ENCODE measurements around the gene ANK2.

ANK2 gene

DNA sequence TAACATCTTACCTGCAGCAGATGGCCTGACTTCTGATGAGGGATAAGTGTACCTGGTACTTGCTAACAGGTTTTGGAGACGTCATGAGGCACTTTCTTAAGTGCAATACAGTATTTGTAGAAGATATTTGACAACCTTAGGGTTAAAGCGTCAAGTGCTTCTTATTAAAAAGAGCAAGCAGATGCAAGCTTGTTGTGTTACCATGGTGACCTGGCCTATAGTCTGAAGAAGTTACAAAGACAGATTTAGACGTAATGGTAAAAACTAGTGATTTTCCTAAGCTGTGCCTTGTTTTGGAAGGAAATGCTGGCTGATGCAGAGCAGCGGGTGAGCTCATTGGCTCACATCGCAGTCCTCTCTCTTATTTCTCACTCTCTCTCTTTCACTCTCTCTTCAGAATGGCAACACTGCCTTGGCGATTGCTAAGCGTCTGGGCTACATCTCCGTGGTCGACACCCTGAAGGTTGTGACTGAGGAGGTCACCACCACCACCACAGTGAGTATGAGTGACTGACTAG is 243.6 kb downstream of the ANK2 start:
- DNase-seq, result no peak

DNA sequence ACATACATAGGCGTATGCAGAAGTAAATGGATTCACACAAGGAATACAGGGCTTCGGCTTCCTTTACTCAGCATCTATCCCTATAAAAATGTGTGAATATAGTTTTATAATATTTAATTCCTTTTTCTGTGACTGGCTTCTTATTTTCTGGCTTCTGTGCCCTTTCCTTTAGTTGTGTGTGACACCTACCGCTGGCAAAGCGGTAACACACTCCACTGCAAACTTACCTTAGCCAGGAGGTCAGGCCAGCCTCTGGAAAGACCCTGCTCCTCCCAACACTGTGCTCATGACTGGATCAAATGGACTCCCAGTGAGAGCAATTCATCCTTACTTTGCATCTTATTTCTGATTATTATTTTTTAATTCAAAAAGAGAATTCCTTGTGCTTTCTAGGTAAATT is 244.2 kb downstream of the ANK2 start:
- no peak for DNase-seq

DNA sequence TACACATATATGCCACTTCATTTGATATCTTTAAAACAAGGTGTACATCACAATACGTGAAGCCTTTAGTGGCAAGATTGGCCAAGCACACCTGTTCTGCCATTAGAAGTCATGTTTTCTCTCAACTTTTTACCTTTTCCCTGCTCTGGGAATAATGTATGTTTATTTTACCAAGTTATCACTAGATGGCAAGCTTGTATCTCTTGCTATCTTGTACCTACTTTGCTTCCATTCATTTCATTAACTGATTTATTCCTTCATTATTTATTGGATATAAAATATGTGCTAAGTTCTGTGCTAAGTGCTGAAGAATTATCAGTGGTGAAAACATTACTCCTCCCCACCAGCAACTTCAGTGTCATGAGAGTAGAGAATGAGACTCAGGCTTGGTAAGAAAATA is 245.5 kb downstream of the ANK2 start:
- DNase-seq, result no peak

DNA sequence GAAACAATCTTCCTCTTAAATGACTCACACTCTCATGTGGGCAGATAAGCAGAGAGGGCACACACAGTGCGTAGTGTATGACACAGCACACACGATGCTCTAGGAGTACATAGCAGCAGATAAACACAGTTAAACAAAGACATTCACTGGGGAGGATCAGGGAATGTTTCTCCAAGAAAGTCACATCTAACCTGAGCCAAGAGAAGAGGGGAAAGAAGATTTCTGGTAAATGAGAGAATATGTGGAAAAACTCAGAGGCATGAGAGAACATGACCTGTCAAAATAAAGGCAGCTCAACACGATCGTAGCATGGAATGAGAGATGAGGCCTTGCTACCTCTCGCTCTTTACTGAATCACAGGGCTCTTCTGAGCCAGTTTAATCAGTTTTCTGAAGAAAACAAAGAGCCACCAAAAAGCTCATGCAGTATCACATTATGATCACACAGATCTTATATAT is 251.0 kb downstream of the ANK2 start:
- no peak for DNase-seq

DNA sequence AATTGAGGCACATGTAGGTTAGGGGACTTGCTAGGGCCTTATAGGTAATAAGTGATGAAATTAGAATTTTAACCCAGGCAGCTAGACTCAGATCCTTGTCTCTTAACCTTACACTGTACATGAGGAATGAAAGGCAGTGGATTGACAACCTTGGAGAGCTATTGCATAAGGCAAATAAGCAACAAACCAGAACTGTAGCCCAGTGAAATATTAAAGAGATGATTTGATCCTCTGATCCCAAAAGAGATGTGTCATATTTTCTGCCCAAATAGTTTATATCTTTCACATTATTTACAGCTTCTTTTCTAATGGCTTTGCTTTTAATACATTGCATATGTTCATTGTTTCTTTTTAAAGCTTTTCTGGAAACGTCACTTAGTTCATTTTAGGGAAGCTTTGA is 252.6 kb downstream of the ANK2 start:
- no peak for DNase-seq

DNA sequence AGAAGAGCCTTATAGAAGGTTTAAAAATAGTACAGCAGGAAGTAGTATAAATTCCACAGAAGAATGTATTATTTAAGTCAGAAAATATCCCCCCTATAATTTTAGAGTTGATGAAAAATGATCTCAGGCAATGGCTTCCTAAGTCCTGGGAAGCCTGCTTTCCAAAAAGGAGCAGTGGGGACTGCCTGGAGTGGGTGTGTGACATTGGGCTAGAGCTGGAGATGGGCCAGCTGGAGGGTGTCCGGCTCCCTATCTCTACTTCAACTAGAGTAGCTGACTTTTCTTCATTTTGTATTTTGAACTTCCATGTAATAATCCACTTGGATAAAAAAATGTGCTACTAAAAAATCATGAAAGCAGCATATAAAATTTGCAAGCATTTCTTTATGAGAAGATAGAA is 253.9 kb downstream of the ANK2 start:
- DNase-seq, result no peak

DNA sequence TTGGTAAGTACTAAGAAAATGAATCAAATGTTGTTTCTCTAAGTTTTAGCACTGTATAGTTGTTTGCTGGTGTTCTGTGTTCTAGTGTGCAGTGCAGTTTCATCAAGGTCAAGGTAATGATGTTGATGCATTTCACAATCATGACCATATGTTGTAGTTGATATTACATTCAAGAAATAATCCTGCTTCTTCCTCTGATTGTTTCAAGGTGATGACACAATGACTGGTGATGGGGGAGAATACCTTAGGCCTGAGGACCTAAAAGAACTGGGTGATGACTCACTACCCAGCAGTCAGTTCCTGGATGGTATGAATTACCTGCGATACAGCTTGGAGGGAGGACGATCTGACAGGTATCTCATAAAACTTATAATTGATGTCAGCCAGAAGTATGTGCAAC is 261.6 kb downstream of the ANK2 start:
- DNase-seq, result no peak

DNA sequence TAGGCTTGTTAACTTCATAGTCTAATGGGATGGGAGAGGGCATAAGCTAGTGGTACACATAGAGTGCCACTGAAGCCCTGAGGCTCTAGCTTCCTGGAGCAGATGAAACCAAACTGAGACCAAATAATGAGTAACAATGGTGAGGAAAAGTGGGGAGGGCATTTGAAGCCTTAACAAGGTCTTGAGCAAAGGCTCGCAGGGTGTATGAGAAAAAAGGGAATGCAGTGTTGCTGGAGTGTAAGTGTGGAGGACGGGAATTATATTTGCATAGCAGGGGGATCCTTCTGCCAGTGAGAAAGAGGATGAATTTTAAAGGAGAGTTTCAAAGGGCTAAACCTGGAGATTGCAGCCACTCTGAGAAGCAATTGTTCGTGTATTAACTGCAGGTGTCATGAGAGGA is 263.1 kb downstream of the ANK2 start:
- no peak for DNase-seq

DNA sequence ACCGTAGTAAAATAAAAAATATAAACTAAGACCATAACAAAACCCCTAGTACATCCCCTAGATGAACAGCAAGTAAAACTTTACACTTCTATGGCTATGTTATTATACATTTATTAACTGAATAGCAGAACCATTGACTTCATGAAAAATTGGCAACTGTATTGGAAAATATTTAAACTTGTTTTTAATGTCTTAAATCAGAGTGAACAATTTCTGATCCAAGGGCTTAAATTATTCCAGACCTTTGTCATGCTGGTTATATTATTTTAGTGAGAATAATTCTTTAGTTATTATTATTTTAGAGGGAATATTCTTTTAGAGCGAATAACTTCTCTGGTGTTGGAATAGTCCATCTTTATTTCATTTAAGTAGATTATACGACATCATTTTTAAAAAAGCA is 265.0 kb downstream of the ANK2 start:
- DNase-seq, result no peak

DNA sequence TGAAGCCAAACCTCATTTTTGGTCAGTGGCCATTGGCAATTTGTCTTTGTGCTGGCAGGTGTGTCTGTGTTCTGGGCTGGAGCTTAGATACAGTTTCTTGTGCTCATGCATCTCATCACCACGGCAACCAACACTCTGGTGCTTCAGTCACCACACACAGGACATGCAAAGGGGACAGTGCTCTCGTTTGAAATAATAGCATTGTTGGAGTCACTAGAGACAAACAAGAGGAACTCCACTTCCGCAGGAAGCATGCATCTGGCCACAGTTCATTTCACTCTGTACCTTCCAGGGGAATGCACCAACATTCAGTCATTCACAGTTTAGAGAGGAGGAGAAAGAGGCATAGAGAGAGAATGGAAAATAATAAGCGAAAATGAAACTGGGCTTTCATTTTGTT is 267.4 kb downstream of the ANK2 start:
- no peak for DNase-seq

DNA sequence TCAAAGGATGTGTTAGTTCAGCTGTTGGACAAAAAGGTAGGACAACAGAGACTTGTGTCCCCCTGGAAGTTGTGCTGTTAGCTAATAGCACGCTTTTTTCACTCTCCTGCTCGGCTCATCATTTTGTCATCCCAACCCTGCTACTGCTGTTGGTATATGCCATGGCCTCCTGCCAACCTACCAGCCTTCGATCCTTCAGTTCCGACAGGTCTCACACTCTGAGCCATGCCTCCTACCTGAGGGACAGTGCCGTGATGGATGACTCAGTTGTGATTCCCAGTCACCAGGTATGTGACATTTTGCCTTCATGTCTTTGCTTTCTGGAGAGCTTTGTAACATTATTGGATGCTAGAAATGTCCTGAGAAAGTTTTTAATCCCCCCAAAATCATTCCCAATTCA is 268.1 kb downstream of the ANK2 start:
- DNase-seq, result no peak

DNA sequence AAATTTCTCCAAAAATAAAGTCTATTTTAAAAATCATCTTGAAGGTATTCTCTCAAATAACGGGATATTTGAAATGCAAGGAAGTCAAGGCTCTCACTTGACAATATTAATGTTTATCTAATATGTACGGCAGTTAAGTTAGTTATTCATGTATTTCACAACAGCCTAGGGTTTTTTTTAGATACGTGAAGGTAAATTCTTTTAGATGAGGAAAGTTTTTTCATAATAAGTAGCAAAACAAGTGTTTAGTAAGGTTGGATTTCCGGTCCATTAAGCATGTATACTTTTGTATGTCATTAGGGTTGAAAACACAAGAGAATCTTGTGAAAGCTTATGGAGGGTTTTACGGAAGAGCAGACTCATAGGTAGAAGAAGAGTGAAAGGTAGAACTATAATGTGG is 273.3 kb downstream of the ANK2 start:
- no peak for DNase-seq

DNA sequence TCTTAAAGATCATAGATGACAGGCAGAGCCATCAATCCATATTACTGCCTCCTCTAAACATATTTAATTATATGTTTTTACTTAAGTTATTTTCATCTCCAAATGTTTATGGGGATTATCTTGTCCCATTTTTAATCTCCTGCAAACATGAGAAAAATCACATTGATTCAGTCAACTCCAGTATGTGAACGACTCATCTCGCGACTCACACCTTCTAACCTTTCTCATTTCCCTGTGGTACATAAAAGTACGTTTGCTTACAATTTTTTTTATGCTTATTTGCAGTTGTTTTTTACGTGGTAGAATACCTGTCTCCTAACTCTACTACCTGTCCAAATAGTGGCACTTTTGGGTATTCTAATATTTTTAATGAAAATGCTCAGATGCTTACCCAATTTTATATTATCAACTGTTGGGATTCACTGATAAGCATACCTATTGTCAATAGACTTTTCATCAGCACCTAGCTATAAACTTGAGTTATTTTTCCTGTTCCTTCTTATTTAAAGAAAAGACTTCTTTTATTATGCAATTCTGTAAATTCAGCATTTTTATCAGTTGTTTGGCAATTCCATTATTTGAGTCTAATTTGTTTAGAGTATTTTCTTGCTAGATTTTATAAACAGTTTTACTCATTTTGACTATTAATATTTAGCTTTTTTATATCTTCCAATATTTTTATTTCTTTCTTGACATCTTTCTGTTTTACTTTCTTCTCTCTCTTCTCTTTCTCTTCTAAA is 276.6 kb downstream of the ANK2 start:
- DNase-seq, result no peak

DNA sequence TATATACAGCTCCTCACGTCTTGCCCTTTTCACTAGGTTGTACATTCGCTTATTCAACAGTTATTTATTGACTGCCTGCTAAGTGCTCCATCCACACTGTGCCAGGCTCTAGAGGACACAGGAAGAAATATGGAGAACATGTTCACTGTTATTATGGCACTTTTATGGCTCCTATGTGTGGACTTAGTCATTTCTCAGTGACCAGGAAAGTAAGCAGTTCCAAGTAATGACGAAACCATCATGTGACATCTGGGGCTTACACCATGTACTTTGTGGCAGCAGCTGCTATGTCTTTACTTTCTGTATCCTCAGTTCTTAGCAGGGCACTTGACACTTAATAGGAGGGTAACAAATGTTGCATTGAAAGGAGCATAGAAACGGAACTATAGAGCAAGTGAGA is 278.0 kb downstream of the ANK2 start:
- no peak for DNase-seq

DNA sequence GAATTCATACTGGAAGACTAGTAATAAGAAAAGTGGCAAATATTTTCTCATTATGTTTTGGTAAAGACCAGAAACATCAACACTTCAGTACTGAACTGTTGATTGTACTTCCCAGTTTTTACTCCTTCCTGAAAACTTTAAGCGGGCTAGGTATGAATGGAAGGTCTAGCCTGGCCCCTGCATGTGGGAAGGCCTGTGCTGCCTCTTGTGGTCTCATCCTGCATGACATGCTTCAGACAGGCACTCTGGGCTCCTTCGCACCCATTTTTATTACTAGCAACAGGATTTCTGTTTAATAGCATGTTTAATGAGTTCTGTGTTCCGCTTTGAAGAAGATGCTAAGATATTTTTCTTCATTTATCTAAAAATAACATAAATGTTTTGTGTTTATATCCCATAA is 279.1 kb downstream of the ANK2 start:
- DNase-seq, result no peak

DNA sequence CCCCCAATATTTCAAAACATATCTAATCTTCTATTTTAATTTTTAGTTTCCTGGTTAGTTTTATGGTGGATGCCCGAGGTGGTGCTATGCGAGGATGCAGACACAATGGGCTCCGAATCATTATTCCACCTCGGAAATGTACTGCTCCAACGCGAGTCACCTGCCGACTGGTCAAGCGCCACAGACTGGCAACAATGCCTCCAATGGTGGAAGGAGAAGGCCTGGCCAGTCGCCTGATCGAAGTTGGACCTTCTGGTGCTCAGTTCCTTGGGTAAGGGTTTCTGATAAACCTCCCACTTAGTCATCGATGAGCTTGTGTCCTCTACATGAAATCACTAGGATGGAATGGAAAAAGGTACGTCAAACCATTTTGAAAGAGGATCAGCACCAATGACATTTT is 280.7 kb downstream of the ANK2 start:
- no peak for DNase-seq

DNA sequence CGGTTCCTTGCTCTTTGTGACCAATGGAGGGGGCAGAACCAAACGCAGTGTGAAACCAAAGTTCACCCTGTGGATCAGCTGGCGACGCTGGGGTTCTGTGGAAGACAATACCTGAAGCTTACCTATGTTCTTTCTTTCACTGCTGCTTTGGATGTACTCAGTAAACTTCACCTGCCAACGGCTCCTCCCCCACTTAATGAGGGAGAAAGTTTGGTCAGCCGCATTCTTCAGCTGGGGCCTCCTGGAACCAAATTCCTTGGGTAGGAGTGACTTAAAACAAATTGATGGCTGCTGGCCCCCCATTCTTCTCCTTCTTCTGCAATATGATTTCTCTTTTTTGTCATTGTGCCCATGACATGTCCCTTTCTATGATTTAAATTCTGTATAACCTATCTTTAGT is 282.4 kb downstream of the ANK2 start:
- no peak for DNase-seq

DNA sequence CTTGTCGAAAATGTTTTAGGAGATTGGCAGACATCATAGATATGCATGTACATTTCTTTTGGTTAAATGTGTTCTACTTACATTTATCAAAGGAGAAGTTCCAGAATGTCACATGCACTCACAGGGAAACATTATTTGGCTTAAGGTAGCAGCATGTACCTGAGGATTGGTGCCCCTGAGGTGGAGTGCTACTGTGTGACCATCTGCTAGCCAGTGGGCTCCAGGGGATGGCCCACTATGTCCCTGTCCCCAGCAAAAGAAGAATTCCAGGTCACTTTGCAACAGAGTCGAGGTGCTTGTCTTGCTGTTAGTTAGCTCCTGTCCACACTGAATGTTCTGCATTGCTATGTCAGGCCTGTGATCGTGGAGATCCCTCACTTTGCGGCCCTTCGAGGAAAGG is 283.2 kb downstream of the ANK2 start:
- DNase-seq, result no peak

DNA sequence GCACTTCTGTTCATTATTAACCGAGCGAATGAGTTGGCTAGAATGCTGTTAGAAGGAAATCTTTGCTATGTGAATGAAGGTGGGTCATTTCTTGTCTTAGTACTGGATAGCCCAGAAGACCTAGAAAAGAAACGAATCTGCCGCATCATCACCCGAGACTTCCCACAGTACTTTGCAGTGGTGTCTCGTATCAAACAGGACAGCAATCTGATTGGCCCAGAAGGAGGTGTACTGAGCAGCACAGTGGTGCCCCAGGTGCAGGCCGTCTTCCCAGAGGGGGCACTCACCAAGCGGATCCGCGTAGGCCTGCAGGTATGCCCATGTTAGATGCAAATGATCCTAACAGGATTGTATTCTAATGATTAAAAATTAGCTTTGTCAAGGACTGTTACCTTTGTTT is 286.3 kb downstream of the ANK2 start:
- no peak for DNase-seq

DNA sequence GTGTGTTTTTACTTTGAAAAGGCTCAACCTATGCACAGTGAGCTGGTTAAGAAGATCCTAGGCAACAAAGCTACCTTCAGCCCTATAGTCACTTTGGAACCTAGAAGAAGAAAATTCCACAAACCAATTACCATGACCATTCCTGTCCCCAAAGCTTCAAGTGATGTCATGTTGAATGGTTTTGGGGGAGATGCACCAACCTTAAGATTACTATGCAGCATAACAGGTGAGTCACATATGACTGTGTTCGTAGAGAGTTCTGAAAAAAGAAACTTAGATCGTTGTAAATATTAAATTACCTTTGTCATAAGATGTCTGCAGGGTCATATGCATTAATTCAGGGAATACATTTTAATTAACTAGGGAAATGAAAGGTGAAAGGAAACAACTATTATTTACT is 287.1 kb downstream of the ANK2 start:
- DNase-seq, result no peak

DNA sequence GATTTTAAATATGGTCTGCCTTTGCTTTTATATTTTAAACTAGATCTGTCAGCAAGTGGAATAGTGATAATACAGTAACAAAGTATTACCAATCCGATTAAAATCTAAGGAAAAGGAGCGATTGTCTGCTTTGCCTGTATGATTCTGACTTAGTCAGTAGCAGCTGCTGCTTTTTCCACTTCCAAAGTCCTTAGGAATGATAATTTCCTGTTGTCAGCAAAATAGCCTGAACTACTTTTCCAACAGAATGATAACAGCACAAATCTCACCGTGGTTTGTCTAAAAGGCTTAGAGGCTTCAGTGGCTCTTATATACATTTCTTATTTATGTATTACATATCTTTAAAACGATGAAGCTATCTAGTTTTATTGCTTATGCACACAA is 290.0 kb downstream of the ANK2 start:
- DNase-seq, result no peak

DNA sequence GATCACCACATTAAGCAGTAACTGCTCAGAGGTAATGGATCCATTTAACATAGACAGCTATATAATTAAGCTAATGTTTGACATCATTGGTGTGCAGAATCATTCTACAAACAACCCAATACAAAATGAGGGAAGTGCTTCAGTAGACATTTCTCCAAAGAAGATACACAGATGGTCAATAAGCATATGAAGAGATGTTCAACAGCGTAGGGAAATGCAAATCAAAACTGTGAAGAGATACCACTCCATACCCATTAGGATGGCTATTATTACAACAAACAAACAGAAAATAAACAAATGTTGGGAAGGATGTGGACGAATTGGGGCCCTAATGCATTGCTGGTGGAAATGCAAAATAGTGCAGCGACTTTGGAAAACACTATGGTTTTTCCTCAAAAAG is 294.6 kb downstream of the ANK2 start:
- DNase-seq, result no peak

DNA sequence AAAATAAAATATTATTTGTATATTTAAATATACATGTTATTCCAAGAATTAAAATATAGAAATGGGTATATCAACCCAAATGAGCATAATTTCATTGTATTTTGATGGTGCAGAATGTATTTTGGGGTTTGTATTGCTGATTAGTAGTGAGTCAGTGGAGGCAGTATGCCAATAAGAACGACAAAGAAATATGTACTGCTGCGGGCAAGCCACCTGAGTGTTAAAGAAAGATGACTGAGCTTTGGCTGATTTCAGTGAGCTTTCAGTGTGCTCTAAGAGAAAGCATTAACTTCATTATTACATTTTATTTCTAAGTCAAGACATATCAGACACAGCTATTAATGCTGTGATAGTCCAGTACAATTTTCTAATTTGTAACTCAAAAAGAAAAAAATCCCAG is 297.8 kb downstream of the ANK2 start:
- DNase-seq, result no peak

DNA sequence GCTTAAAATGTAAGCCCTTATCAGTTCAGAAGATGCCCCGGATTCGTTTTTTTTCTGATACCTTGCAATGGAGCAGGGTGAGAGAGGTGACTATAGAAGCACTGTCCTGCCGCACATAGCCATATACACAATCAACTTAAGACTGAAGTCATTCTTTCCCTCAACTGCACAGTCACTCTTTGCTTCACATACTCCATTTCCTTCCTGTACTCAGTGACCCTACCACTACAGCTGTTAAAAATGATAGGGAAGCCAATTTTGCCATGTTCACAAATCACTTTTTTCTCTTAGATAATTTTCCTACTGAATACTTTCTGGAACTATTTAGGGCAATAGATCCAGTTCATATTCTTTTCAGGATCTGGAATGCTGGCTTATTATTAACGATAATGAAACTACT is 300.0 kb downstream of the ANK2 start:
- no peak for DNase-seq

DNA sequence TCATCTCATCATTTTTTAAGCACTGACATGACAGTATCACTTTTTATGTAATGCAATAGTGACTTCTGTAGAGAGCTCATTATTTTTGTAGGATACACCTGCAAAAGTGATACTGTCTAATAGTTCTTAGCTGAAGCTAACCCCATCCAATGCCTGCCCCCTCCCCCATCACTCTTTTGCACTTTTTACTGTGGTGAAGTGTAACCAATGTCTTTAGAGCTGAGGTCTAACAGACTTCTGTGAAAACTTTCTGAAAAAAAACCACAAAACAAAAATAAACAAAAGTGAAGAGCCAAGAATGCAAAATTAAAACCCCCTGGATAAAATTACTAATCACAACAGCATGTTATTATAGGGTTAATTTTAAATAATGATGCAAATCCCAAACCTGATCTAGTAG is 301.1 kb downstream of the ANK2 start:
- DNase-seq, result no peak
